CD4-positive, alpha-beta T cell treated with Interleukin-4 for 1 hour (primary cell): ENCODE data around the gene CRY2.
"Not testable (repeated sequence)": the region's sequence is repeated elsewhere in the genome, so short reads cannot be mapped to it uniquely, and the experiment has no call there.

Experiments
- DNase-seq, 2 donors: peaks; one replicate each; pipeline ENCODE4 v3.0.0-alpha.2; 2020 to 2022

CRY2 gene

DNA sequence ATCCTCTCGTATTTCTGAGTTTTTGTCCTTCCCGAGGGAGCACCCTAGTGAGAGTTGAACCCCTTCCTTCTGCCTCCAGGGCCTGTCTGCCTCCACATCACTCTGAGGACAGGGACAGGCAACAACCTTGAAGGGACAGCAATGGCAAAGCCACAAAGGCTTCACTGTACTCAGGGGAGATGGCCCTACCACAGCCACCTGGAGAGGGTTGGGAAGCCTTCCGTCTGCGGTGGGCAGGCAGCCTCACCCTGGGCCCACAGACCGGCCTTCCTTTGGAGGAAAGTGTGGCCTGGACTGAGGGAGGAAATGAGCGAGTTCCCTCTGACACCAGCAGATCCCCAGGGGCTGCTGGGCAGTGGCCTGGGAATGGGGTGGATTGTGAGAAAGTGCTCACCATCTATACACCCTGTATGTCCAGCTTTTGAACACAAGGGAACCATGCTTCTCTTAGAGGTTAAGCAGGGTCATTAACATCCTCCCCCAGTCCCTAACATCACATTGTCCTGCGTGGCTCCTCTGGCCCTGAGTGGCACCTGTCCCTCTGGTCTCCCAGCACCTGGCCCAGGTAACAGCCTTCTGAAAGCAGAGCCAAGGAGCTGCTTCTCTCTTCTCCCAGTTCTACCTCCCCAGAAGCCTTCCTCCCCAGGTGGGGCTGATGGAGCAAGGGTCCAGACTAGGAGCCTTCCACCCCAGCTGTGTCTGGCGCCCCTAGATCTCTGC is 35.5 kb upstream of the CRY2 start:
- no peak for DNase-seq

DNA sequence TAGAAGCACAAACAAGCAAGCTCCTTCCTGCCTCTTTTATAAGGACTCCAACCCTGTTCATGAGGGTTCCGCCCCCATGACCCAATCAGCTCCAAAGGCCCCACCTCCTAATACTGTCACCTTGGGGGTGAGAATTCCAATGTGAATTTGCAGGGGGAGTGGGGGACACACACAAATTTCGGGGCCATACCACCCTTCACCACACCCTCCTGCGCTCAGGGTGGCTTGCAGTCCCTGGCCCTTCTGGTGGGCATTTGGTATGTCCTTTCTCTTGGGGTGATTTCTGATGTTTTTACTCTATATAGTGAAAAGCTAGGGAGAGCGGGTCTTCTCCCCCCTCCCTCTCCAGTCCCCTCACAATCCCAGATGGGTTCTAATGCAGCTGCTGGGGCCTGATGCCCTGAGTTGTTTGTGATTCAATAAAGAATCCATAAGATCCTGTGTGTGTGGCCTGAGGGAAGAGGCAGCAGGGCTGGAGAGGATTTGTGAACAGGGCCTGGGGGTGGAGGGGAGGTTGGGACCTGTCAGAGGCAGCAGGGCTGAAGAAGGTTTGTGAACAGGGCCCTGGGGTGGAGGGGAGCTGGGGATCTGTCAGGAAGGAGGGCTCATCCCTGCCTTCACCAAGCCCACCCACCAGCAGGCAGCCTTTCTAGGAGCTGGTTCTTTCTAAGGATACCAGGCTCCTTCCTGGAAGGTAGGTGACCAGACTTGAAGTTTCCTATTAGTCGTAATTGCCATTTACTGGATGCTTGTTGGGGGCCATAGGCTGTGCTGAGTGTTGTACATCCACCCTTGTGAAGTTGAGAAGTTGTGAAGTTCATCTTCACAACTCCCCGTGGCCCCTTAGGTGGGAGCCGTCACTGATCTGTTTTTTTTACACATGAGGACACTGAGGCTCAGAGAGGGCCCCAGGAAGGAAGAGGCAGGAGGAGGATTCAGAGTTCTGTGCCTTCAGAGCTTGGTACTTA is 34.4 kb upstream of the CRY2 start:
- no peak for DNase-seq

DNA sequence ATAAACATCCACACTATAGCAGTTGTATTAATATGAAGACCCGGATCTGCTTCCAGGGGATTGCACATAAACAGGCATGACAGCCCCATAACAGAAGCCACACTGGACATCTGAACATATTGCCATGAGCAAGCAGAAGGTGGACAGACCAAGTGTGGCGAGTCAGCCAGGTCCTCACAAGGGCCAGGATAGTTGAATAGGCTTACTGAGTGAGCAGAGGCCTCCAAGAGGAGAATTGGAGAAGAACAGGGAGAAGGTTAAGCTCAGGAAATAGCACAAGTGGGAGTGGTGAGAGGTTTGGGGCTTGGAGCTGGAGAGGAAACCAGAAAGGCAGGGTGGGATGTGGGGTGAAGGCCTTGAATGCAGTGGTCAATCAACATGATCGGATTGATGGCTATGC is 31.5 kb upstream of the CRY2 start:
- no peak for DNase-seq

DNA sequence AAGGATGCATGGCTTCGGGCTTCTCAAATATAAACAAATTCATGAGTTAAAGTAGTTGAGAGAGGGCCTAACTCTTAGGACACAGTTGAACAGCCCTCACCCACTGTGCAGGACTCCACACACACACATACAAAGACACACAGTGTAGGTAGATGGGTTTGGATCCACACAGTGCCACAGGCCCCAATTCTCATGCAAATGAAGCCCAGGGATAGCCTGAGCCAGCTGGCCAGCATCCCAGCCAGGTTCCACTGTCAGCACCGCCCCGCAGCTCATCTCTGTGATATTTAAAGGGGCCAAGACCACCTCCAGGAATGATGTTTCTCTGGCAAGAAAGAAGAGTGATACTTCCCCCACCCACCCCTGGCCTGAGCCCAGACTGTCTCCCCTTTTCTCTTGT is 30.7 kb upstream of the CRY2 start:
- DNase-seq, result no peak

DNA sequence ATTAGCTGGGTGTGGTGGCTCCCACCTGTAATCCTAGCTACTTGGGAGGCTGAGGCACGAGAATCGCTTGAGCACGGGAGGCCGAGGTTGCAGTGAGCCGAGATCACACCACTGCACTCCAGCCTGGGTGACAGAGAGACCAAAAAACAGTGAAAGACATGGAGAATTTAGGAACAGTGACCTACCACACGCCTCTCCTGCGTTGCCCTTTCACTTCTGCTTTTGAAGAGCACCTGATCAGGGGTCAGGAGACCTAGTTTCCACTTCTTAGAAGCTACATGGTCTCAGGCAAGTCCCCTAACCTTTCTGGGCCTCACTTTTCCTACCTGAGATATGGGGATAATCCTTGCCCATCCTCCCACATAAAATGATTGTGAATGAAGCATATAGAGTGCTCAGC is 30.1 kb upstream of the CRY2 start:
- DNase-seq, result no peak

DNA sequence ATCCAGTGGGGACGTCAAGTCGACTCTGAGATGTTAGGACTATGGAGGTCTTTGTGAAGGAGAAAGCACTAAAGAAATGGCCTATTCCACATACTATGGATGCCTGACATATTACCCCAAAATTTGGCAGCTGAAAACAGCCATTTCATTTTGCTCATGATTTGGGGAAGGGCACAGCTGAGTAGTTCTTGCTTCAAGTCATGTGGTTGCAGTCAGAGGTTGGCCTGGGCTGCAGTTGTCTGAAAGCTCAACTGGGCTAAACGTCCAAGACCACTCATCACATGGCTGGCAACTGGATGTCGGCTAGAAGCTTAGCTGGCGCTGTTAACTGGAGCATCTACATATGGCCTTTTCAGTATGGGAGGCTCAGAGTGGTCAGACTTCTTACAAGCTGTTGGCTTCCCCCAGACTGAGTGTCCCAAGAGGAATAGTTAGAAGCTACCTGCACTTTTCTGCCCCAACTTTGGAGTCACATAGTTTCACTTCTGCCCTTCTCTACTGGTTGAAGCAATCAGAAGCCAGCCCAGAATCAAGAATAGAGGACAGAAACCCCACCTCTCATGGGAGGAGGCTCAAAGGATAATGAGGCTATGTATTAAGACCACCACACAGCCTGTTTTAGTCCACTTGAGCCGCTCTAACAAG is 28.2 kb upstream of the CRY2 start:
- DNase-seq, result no peak

DNA sequence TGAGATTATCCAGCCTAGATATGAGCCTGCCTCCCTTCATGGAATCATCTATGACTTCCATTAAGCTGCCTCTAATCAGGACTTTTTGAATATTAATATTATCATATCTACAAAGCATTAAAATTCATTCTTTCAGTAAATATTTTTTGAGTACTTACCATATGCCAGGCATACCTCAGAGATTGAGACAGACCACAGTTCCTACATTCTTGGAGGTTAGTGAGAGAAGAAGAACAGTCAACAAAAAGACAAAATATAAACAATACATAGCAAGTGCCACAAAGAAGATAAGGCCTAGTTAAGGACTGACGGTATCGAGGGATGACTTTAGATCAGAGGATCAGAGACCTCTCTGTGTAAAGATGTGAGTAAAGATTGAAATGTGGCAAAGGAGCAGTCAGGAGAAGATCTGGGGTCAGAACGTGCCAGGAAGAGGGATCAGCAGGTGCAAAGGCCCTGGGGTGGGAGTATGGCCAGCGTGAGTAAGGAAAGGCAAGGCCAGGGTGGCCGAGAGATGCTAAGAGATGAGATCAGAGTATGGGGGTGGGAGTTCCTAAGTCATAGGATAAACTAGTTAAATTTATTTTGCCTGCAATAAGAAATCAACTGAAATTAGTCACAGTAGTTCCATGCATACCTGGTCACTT is 26.9 kb upstream of the CRY2 start:
- DNase-seq, result no peak

DNA sequence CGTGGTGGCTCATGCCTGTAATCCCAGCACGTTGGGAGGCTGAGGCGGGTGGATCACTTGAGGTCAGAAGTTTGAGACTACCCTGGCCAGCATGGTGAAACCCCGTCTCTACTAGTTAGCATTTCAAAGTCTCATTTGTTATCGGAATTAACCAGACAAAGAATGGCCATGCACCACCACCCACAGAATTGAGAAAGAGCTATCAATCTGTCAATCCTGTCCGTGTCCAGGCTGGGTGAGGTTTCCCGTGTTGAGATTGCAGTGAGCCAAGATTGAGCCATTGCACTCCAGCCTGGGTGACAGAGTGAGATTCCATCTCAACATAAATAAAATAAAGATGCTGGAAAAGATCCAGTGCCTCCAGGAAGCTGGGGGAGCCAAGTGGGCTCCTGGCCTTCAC is 20.8 kb upstream of the CRY2 start:
- DNase-seq, result not testable (repeated sequence)

DNA sequence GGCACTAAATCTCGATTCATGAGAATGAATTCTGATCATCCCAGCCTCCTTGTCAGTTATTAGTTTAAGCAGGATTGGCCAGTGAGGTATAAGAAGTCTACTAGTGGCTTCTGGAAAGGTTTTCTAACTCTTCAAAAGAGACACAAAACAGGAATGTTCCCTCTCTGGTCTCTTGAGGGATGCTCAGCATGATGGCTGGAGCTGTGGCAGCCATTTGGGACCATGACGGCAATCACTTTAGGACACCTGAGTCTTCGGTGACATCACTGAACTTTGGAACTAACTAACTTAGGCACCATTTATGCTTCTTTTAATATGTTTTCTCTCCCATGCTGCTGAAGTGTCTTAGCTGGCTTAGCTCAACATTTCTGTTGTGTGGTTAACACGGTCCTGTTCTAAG is 20.2 kb upstream of the CRY2 start:
- no peak for DNase-seq

DNA sequence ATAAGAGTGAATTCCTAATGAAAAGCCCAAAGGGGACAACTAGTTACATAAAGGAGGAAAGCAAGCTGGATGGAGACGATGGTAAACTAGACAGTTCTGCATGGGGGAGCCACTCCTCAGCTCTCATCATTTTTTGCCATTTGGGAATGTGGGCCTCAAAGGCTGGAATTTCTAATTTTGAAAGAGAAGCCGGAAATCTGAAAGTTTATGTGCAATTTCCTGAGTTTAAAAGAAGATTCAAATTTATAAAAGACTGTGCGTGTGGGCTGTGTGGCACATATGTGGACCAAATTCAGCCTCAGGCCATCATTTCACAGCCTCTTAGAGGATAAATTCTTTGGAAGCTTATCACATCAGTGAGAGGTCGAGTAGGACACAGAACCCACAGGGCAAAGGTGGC is 18.3 kb upstream of the CRY2 start:
- DNase-seq, result no peak

DNA sequence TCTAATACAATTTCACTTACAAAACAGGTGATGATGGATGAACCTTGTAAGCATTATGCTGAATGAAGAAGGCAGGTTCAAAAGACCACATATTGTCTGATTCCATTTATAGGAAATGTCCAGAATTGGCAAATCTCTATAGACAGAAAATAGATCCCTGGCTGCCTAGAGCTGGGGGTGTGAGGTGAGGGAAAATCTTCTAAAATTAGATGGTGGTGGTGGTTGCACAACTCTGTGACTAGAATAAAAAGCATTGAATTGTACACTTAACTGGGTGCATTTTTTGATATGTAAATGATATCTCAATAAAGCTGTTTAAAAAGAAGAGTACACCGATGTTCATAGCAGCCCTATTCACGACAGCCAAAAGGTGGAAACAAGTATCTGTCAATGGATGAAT is 16.7 kb upstream of the CRY2 start:
- no peak for DNase-seq

DNA sequence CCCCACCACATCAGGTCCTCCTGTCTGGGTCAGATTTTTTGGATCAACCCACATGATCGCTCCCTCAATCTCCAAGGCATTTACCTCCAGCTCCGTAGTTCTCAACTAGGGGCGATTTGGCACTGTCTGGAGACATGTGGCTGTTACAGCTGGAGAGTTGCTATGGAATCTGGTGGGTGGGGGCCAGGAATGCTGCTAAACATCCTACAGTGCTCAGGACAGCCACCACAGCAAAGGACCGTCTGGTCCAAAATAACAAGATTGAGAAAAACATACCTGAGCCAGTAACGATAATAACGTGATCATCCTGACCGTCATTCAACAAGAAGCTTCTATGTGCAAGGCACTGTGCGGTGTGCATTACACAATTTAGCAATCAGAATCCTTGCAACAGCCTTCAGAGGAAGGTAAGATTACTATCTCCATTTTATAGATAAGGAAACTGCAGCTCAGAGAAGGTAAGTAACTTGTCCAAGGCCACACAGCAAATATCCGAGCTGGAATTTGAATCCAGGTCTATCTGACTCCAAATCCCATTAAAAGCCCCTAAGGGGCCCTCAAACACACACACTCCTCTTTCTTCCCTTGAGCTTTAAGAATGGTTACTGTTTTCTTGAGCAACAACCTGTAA is 14.3 kb upstream of the CRY2 start:
- no peak for DNase-seq

DNA sequence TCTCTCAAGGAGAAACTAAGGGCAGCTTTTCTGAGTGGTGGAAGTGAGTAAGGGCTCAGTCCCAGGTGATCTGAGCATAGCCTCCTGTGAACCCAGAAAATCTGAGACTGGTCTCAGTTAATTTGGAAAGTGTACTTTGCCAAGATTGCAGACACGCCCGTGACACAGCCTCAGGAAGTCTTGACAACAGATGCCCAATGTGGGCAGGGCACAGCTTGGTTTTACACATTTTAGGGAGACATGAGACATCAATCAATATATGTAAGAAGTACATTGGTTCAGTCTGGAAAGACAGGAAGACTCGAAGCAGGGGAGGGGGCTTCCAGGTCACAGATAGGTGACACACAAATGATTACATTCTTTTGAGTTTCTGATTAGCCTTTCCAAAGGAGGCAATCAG is 13.5 kb upstream of the CRY2 start:
- DNase-seq, result no peak

DNA sequence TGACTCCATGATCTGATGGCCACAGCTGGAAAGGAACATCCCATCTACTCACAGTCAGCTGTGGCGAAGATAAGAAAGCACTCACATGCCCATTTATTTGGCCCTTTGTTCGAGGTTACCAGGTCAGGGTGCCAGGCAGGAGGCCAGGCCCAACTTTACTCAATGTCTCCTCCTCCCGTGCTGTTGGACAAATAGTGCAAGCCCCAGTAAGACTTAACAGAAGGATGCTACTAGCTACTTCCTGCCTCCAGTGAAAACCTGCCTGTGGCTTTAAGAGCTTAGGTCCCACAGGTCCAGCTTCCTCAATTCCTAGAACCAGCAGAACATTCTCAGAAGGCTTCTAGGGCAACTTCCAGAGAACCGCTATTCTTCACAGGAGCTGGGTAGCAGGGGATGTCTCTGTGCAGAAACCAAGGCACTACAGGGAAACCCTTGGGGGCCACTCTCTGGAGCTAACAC is 12.9 kb upstream of the CRY2 start:
- peak; percentile 16 to 46 for DNase-seq

DNA sequence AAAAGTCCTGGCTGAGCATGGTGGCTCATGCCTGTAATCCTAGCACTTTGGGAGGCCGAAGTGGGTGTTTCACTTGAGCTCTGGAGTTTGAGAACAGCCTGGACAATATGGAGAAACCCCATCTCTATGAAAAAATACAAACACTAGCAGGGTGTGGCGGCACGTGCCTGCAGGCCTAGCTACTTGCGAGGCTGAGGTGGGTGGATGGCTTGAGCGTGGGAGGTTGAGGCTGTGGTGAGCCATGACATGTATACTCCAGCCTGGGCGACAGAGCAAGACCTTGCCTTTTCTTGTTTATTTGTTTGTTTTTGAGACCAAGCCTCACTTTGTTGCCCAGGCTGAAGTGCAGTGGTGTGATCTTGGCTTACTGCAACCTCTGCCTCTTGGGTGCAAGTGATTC is 8.1 kb upstream of the CRY2 start:
- no peak for DNase-seq

DNA sequence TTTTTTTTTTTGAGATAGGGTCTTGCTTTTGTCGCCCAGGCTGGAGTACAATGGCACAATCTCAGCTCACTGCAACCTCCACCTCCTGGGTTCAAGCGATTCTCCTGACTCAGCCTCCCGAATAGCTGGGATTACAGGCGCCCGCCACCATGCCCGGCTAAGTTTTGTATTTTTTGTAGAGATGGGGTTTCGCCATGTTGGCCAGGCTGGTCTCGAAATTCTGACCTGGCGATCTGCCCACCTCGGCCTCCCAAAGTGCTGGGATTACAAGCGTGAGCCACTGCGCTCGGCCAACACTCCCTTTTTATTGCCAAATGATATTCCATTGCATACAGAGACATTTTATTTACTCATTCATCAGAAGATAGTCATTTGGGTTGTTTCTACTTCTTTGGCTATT is 7.0 kb upstream of the CRY2 start:
- not testable (repeated sequence) for DNase-seq

DNA sequence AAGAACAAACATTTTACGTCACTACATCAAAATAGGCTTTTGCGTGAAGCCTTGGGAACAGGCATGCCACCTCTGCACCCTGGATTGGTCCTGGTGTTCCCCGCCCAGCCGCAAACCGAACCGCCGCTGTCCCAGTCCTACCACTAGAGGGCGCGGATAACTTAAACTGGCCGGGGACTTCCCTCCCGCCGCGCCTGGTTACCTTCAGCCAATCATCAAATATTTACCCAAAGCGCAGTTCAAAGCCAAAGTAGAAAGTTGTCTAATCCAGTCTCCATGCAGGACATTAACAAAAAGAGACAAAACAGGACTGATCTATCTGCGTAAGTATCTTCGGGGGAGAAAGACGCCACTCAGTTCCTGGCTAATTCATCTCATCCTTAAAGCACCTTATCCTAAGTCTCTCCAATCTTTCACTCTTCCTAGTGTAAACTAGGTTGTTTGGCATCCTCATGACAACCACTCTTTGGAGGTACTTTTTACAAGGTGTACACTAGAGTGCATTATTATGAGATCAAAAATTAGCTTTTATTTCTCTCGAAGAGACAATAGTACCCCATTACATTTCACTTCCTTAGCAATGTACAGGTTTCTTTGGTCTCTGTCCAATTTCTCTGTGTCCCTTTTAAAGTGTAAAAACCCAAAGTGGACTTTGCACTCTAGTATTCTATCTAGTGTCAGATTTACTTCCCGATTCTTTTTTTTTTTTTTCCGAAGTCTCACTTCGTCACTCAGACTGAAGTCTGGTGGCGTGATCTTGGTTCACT is 3.9 kb upstream of the CRY2 start:
- DNase-seq, result peak; percentile 95 to 96

DNA sequence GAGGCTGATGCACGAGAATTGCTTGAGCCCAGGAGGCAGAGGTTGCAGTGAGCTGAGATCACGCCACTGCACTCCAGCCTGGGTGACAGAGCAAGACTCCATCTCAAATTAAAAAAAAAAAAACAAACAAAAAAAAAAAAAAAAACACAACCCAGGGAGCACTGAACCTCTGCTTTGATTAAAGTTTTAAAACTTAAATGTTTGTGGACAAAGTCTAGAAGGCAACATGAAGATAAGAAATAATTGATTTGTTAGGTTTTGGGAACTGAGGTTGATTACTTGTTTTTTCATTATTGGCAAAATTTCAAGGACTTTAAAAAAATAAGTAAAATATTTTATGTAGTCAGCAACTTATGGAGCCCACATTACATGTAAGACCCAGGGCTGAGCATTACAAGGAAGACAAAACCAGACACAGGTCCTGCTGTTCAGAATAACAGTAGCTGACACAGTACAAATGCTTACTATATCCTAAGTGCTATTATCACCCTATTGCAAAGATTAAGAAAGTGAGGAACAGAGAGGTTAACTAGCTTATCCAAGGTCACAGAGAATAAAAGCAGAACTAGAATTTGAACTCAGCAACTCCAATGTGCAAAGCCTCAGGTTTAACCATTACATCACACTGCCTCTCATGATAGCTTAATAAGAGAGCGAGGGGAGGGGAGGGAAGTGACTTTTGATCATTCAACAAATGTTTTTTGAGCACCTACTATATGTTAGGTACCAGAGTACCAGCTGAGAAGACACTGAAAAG is 2.3 kb upstream of the CRY2 start:
- DNase-seq, result peak in 1 of 2 donors; percentile 9

DNA sequence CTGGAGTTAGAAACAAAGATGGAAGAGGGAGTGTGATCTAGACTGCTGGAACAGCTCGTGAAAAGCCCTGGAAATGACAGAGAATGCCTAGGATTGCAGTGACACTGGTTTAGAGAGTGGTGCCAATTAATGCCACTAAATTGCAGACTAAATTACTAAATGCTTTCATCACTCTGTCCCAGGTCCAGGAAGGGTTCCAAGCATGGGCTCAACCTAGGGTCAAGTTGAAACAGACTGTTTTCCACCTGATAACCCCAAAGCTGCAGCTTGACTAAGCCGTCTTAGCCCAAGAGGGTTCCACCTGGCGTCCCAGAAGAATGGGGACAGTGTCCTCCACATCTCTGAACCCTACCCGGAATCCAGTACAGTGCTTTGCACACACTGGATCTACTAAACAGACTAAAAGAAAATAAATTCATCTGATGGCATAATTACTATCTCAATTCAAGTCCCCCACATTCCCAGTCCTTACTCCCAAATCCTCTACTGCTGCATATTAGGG is 1.1 kb upstream of the CRY2 start:
- no peak for DNase-seq

DNA sequence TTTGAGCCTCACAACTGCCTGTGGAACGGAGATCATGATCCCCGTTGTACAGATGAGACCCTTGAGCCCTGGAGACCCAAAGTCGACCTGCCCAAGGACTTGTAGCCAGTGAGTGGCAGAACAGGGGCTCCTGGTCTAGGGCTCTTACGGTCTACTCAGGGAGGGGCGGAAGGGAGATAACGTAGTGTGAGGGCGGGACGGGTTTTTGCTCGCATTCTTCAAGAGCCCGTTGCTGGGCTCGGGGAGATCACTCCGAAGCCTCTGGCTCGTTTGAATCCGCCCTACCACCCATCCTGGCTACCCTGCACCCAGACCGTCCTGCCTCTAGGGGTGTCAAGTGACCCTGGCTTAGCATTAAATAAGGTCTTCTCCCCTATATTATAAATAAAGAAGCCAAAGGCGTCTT is 639 bp downstream of the CRY2 start:
- peak; percentile 64 for DNase-seq

DNA sequence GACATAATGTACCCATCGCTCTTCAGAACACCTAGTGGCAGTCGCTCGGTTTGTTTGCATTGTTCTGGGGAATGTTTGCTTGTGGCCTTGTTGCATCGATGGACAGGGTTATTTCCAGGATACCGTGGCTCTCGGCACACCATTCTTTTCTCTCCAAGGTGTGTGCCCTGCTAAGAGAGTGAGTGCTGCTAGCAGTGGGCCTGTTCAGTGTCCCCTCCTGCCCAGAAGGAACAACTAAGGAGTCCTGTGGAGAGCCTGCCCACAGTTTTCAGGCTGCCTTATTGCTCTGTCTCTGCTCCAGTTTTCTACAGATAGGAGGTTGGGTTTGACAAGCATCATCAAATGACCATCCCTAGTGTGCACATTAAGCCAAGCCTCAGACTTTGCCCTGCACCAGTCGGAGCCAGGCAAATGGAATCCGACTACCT is 1.4 kb downstream of the CRY2 start:
- DNase-seq, result no peak
